HFFc6 (cell line): Measurements from ENCODE around the gene NRF1. TPM values are rescaled to one million over a fixed set of nuclear protein-coding genes. Genes with fewer than 3 reads are reported as not detected.
A peak's percentile ranks its signal among the peaks of the same experiment; 100 is the strongest.
"Not testable (repeated sequence)": the region's sequence is repeated elsewhere in the genome, so short reads cannot be mapped to it uniquely, and the experiment has no call there.

Experiments
- DNase-seq: peaks from one replicate; pipeline ENCODE4 v3.0.0-alpha.2; 2018
- H3K27ac Mint-ChIP-seq: 2 replicates; pipeline ENCODE4 v1.8.0; 2020; ENCODE audit warnings: mild to moderate bottlenecking, mixed read lengths
- H3K27me3 Mint-ChIP-seq: 2 replicates; pipeline ENCODE4 v1.8.0; 2021; ENCODE audit warnings: mild to moderate bottlenecking, moderate library complexity, mixed read lengths; ENCODE audit not compliant: insufficient read depth
- H3K36me3 Mint-ChIP-seq: 2 replicates; pipeline ENCODE4 v1.8.0; 2021; ENCODE audit warnings: low read depth, mixed read lengths
- H3K4me1 Mint-ChIP-seq: 2 replicates; pipeline ENCODE4 v1.8.0; 2020; ENCODE audit warnings: low read depth, mixed read lengths
- H3K4me3 Mint-ChIP-seq: 2 replicates; pipeline ENCODE4 v1.8.0; 2020; ENCODE audit warnings: mild to moderate bottlenecking, moderate library complexity, mixed read lengths
- H3K9me3 Mint-ChIP-seq: 2 replicates; pipeline ENCODE4 v1.8.0; 2020; ENCODE audit warnings: mild to moderate bottlenecking, mixed read lengths
- CTCF ChIP-seq: fragments of 200-600 bp; sonication (generic); IDR thresholded peaks from 2 replicates; pipeline ENCODE4 v1.5.0; 2021; ENCODE audit warnings: antibody characterized with exemption, mild to moderate bottlenecking
- total RNA-seq, 6 experiments: library from RNA; stranded (reverse); fragmentation: NEBNext Ultra II Directional; extraction: Animal tissue kit (Norgen Biotek cat#: 25700); gene quantifications; 2 replicates in 1 of 6; 3 replicates in 5 of 6; pipeline ENCODE4 v1.2.3, GENCODE V29; 2021

NRF1 gene
- total RNA-seq, 6 experiments from 2014 or later = 8.8 to 11.8 (median 10.4) TPM

- peaks cover 12% of the 10 kb centered on the region; the same call in 1 of the 2 replicates for H3K27me3 Mint-ChIP-seq
- peaks cover 10% of the 10 kb centered on the region for H3K4me1 Mint-ChIP-seq
- H3K27ac Mint-ChIP-seq = no peak overlapping the region
- DNase-seq = no peak
- TF ChIP-seq CTCF = no peak
- H3K4me3 Mint-ChIP-seq = no peak overlapping the region
- peaks cover 27% of the 10 kb centered on the region for H3K9me3 Mint-ChIP-seq
- H3K36me3 Mint-ChIP-seq = peaks cover 25% of the 10 kb centered on the region
These were observed 32.7 kb upstream of the NRF1 start for GRCh38 chr7:129578829-129579228.

GRCh38 chr7:129586179-129586578 is 25.3 kb upstream of the NRF1 start:
- H3K4me3 Mint-ChIP-seq, H3K4me1 Mint-ChIP-seq, H3K27me3 Mint-ChIP-seq, DNase-seq, H3K27ac Mint-ChIP-seq: not testable (repeated sequence)
- peaks cover 30% of the 10 kb centered on the region for H3K9me3 Mint-ChIP-seq
- peaks cover 18% of the 10 kb centered on the region for H3K36me3 Mint-ChIP-seq

- H3K4me3 Mint-ChIP-seq = no peak overlapping the region
- peaks cover 18% of the 10 kb centered on the region for H3K36me3 Mint-ChIP-seq
- no peaks in the 10 kb centered on the region; the same call in 1 of the 2 replicates for H3K27me3 Mint-ChIP-seq
- H3K4me1 Mint-ChIP-seq = 0 out of 2 replicates have a peak, but pooled peaks cover under 1% of the 10 kb centered on the region
- no peak for DNase-seq
- H3K27ac Mint-ChIP-seq = no peak overlapping the region
- TF ChIP-seq CTCF = no peak
- peaks cover 30% of the 10 kb centered on the region for H3K9me3 Mint-ChIP-seq
These were observed 23.3 kb upstream of the NRF1 start for GRCh38 chr7:129588268-129588667.

GRCh38 chr7:129591868-129592267 is 19.7 kb upstream of the NRF1 start:
- no peak for TF ChIP-seq CTCF
- Mint-ChIP-seq H3K36me3 (peaks cover 3% of the 10 kb centered on the region; the same call in 1 of the 2 replicates), H3K4me1 (peaks cover 26% of the 10 kb centered on the region), H3K27ac (no peak overlapping the region), H3K27me3 (no peaks in the 10 kb centered on the region), H3K9me3 (peaks cover 11% of the 10 kb centered on the region), H3K4me3 (no peak overlapping the region)
- no peak for DNase-seq

GRCh38 chr7:129596386-129596785 is 15.1 kb upstream of the NRF1 start:
- not testable (repeated sequence) for H3K27ac Mint-ChIP-seq, H3K4me3 Mint-ChIP-seq, H3K36me3 Mint-ChIP-seq, H3K27me3 Mint-ChIP-seq, H3K9me3 Mint-ChIP-seq
- H3K4me1 Mint-ChIP-seq = peaks cover 28% of the 10 kb centered on the region
- DNase-seq = peak; percentile 52

GRCh38 chr7:129597672-129598071 is 13.8 kb upstream of the NRF1 start:
- TF ChIP-seq CTCF = no peak
- Mint-ChIP-seq H3K4me1 (peaks cover 28% of the 10 kb centered on the region), H3K27me3 (peaks cover 1% of the 10 kb centered on the region; the same call in 1 of the 2 replicates), H3K9me3 (no peaks in the 10 kb centered on the region), H3K27ac (no peak overlapping the region), H3K4me3 (no peak overlapping the region), H3K36me3 (no peaks in the 10 kb centered on the region)
- DNase-seq = no peak

GRCh38 chr7:129599174-129599573 is 12.3 kb upstream of the NRF1 start:
- H3K4me3 Mint-ChIP-seq = no peak overlapping the region
- H3K27ac Mint-ChIP-seq = no peak overlapping the region
- no peaks in the 10 kb centered on the region for H3K36me3 Mint-ChIP-seq
- no peak for DNase-seq
- peaks cover 1% of the 10 kb centered on the region; the same call in 1 of the 2 replicates for H3K27me3 Mint-ChIP-seq
- no peak for TF ChIP-seq CTCF
- peaks cover 22% of the 10 kb centered on the region for H3K4me1 Mint-ChIP-seq
- H3K9me3 Mint-ChIP-seq = no peaks in the 10 kb centered on the region

- H3K9me3 Mint-ChIP-seq, H3K27ac Mint-ChIP-seq, H3K4me1 Mint-ChIP-seq, H3K27me3 Mint-ChIP-seq, H3K36me3 Mint-ChIP-seq, H3K4me3 Mint-ChIP-seq, DNase-seq: not testable (repeated sequence)
These were observed 7.9 kb upstream of the NRF1 start for GRCh38 chr7:129603594-129603993.

- H3K4me1 Mint-ChIP-seq, H3K9me3 Mint-ChIP-seq, DNase-seq, H3K4me3 Mint-ChIP-seq, H3K27me3 Mint-ChIP-seq, H3K27ac Mint-ChIP-seq: not testable (repeated sequence)
- H3K36me3 Mint-ChIP-seq = peaks cover 14% of the 10 kb centered on the region
These were observed 7.5 kb upstream of the NRF1 start for GRCh38 chr7:129604021-129604420.
